RWPE2 (cell line): Measurements from ENCODE around the gene ITGB6.

Experiments
- ATAC-seq: fragments of 200-7000 bp; cut with Tn5 transposase; 3 replicates; pipeline ENCODE4 v1.9.1; 2021; ENCODE audit warnings: low read depth
- DNase-seq: peaks from one replicate; pipeline ENCODE4 v3.0.0-alpha.2; 2020; ENCODE audit warnings: low spot score
- H3K27ac ChIP-seq: fragments of 450-650 bp; 2 replicates; pipeline ENCODE4 v1.5.1; 2017; ENCODE audit warnings: mild to moderate bottlenecking; ENCODE audit not compliant: poor library complexity, severe bottlenecking
- H3K27me3 ChIP-seq: fragments of 250-450 bp; sonication (Bioruptor Pico); 2 replicates; pipeline ENCODE4 v1.5.1; 2021; ENCODE audit warnings: mild to moderate bottlenecking, moderate library complexity; ENCODE audit not compliant: insufficient read depth, poor library complexity, severe bottlenecking
- H3K36me3 ChIP-seq: fragments of 250-450 bp; sonication (Bioruptor Pico); 2 replicates; pipeline ENCODE4 v1.5.1; 2020; ENCODE audit warnings: low read depth, mild to moderate bottlenecking, moderate library complexity
- H3K4me1 ChIP-seq: fragments of 250-450 bp; sonication (Bioruptor Pico); 2 replicates; pipeline ENCODE4 v1.5.1; 2021; ENCODE audit warnings: mild to moderate bottlenecking, moderate library complexity; ENCODE audit not compliant: insufficient read depth, poor library complexity, severe bottlenecking
- H3K4me3 ChIP-seq: fragments of 250-450 bp; sonication (Bioruptor Pico); 2 replicates; pipeline ENCODE4 v1.5.1; 2021; ENCODE audit warnings: mild to moderate bottlenecking, moderate library complexity; ENCODE audit not compliant: severe bottlenecking
- H3K9me3 ChIP-seq: fragments of 250-450 bp; sonication (Bioruptor Pico); 2 replicates; pipeline ENCODE4 v1.5.1; 2021; ENCODE audit warnings: mild to moderate bottlenecking, moderate library complexity; ENCODE audit not compliant: severe bottlenecking
- TF ChIP-seq, protein P1 (sequence below): fragments of 450-650 bp; IDR thresholded peaks from one replicate; pipeline ENCODE4 v1.5.1; 2017; ENCODE audit warnings: mild to moderate bottlenecking, moderate library complexity; ENCODE audit not compliant: poor library complexity, severe bottlenecking

Gene ITGB6

DNA sequence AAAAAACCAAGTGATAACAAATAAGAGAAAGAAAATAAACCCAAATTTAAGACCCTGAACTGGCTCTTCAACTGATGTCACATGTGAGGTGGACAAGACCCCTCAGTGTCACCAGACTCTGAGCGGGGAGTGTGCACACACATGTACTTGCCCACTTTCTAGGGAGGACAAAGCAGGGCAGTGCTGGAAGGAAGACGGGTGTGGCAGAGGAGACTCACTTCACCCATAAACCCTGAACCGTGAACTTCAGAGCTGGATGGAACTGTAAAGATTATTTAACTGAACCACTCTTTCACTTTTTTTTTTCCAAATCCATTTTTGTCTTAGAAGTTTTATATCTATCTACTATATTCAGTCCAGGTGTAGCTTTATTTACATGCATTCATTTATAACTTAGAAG, 149.9 kb downstream of the ITGB6 start:
- H3K36me3 ChIP-seq, result no peaks in the 10 kb centered on the region
- DNase-seq, result no peak
- ATAC-seq, result no peak
- H3K27me3 ChIP-seq, result no peaks in the 10 kb centered on the region
- no peak overlapping the region for H3K27ac ChIP-seq
- TF ChIP-seq, protein P1, sequence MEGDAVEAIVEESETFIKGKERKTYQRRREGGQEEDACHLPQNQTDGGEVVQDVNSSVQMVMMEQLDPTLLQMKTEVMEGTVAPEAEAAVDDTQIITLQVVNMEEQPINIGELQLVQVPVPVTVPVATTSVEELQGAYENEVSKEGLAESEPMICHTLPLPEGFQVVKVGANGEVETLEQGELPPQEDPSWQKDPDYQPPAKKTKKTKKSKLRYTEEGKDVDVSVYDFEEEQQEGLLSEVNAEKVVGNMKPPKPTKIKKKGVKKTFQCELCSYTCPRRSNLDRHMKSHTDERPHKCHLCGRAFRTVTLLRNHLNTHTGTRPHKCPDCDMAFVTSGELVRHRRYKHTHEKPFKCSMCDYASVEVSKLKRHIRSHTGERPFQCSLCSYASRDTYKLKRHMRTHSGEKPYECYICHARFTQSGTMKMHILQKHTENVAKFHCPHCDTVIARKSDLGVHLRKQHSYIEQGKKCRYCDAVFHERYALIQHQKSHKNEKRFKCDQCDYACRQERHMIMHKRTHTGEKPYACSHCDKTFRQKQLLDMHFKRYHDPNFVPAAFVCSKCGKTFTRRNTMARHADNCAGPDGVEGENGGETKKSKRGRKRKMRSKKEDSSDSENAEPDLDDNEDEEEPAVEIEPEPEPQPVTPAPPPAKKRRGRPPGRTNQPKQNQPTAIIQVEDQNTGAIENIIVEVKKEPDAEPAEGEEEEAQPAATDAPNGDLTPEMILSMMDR, result no peak
- H3K4me3 ChIP-seq, result no peak overlapping the region
- H3K9me3 ChIP-seq, result no peaks in the 10 kb centered on the region
- no peaks in the 10 kb centered on the region for H3K4me1 ChIP-seq
